Dendritic cell treated with granulocyte-macrophage colony-stimulating factor and Interleukin-4, amounts not matched to agents 40 ng/mL and 50 ng/mL, for 4 days (primary cell): ENCODE data around the gene AFMID.
A peak's percentile ranks its signal among the peaks of the same experiment; 100 is the strongest.
"Not testable (repeated sequence)": the region's sequence is repeated elsewhere in the genome, so short reads cannot be mapped to it uniquely, and the experiment has no call there.

ENCODE experiments used
- H3K27ac Mint-ChIP-seq: one replicate; pipeline ENCODE4 v1.8.0; 2022; ENCODE audit warnings: mild to moderate bottlenecking, mixed read lengths
- H3K27me3 Mint-ChIP-seq: one replicate; pipeline ENCODE4 v1.8.0; 2022; ENCODE audit warnings: mild to moderate bottlenecking, mixed read lengths
- H3K36me3 Mint-ChIP-seq: one replicate; pipeline ENCODE4 v1.8.0; 2022; ENCODE audit warnings: low read depth, mixed read lengths
- H3K4me1 Mint-ChIP-seq: one replicate; pipeline ENCODE4 v1.8.0; 2022; ENCODE audit warnings: low read depth, mixed read lengths
- H3K4me3 Mint-ChIP-seq: one replicate; pipeline ENCODE4 v1.8.0; 2022; ENCODE audit warnings: mild to moderate bottlenecking, moderate library complexity, mixed read lengths
- H3K9me3 Mint-ChIP-seq: one replicate; pipeline ENCODE4 v1.8.0; 2022; ENCODE audit warnings: mixed read lengths
- intact Hi-C: fragments of 100-400 bp; cut with micrococcal nuclease; formaldehyde crosslinking; loops from one replicate; pipeline ENCODE4 v1.15.0; 2022

AFMID gene

DNA sequence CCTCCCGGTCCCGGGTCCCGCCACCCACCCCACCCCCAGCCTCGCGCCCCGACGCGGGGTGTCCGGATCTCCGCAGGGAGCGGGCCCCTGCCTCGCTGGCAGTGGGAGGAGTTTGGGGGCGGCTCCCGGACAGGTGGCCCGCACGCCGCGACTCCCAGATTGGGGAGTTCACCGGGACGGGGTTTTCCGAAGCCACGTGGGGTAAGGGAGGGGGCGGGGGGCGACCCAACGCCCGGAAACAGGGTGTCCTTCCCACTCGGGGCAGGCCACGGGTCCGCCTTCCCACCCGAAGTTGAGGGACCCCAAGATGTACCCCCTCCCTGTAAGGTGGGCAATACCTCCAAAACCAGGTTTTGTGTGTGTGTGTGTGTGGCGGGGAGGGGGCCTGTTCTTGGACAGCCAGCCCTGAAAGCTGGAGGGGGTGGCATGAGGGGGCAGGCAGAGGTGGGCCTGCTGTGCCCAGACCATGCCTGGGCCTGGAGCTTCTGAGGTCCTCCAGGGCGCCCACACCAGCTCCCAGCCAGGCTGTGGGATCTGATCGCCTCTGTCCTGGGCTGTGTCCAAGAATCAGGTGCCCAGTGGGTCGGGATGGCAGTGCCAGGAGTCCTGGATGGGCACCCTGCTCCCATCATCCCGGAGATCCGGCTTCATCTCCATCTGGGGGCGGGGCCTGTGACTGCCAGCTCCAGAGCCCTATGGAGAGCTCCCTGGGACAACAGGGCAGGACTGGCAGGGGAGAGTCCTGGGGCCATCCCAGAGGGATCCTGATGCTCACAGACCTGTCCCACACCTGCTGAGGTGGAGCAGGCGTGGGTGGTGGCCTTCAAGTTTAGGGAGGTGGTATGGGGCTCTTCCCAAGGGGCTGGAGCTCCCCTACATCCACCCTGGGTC lies 18.0 kb upstream of the AFMID start:
- Mint-ChIP-seq H3K4me1 (peaks cover 49% of the 10 kb centered on the region), H3K27me3 (peaks cover 6% of the 10 kb centered on the region), H3K27ac (peak overlapping the region; percentile 97), H3K36me3 (peaks cover 55% of the 10 kb centered on the region), H3K9me3 (no peaks in the 10 kb centered on the region), H3K4me3 (peak overlapping the region; percentile 87)
- intact Hi-C loops: no loop called here

DNA sequence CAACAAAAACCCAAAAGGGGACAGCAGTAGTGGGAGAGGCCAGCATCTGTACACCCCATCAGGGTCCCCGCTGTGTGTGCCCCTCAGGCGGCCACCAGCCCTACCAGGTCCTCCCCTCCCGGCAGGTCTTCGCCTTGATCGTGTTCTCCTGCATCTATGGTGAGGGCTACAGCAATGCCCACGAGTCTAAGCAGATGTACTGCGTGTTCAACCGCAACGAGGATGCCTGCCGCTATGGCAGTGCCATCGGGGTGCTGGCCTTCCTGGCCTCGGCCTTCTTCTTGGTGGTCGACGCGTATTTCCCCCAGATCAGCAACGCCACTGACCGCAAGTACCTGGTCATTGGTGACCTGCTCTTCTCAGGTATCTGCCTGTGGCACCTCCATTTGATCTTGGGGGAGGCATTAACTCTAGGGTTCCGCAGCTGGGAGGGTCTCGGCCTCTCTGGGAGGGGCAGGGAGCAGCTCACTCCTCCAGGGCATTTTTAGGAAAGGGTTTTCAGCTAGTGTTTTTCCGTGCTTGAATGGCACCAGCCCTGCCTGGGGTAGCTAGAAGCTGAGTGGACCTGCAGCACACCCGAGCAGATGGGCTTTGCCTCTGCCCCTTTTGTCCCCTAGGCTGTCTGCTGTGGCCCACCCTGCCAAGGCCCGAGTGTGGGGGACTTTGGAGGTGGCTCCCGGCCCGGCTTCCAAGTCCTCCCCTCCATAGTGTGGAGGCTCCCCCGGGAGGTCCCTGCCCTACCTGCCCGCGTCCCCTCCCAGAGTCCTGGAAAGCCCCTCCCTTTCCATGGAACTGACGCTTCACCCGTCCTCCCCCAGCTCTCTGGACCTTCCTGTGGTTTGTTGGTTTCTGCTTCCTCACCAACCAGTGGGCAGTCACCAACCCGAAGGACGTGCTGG lies 16.2 kb upstream of the AFMID start:
- peaks cover 4% of the 10 kb centered on the region for H3K27me3 Mint-ChIP-seq
- H3K4me3 Mint-ChIP-seq: peak overlapping the region; percentile 87
- H3K9me3 Mint-ChIP-seq: no peaks in the 10 kb centered on the region
- intact Hi-C loops: loop anchor here (5.0 kb wide), 1 partner anchor 39 kb away; the partner anchor contains the start of gene TMC8
- H3K36me3 Mint-ChIP-seq: peaks cover 73% of the 10 kb centered on the region
- H3K27ac Mint-ChIP-seq: peak overlapping the region; percentile 97
- peaks cover 64% of the 10 kb centered on the region for H3K4me1 Mint-ChIP-seq

DNA sequence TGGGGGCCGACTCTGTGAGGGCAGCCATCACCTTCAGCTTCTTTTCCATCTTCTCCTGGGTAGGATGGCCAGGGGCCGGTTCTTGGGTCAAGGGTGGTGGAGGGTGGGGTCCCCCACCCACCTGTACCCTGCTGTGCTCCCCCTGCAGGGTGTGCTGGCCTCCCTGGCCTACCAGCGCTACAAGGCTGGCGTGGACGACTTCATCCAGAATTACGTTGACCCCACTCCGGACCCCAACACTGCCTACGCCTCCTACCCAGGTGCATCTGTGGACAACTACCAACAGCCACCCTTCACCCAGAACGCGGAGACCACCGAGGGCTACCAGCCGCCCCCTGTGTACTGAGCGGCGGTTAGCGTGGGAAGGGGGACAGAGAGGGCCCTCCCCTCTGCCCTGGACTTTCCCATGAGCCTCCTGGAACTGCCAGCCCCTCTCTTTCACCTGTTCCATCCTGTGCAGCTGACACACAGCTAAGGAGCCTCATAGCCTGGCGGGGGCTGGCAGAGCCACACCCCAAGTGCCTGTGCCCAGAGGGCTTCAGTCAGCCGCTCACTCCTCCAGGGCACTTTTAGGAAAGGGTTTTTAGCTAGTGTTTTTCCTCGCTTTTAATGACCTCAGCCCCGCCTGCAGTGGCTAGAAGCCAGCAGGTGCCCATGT lies 15.4 kb upstream of the AFMID start:
- Mint-ChIP-seq H3K4me3 (peak overlapping the region; percentile 87), H3K4me1 (peaks cover 72% of the 10 kb centered on the region), H3K36me3 (peaks cover 81% of the 10 kb centered on the region), H3K27ac (peak overlapping the region; percentile 97)
- not testable (repeated sequence) for H3K27me3 Mint-ChIP-seq, H3K9me3 Mint-ChIP-seq
- intact Hi-C loops: loop anchor here (5.0 kb wide), 1 partner anchor 39 kb away; the partner anchor contains the start of gene TMC8

DNA sequence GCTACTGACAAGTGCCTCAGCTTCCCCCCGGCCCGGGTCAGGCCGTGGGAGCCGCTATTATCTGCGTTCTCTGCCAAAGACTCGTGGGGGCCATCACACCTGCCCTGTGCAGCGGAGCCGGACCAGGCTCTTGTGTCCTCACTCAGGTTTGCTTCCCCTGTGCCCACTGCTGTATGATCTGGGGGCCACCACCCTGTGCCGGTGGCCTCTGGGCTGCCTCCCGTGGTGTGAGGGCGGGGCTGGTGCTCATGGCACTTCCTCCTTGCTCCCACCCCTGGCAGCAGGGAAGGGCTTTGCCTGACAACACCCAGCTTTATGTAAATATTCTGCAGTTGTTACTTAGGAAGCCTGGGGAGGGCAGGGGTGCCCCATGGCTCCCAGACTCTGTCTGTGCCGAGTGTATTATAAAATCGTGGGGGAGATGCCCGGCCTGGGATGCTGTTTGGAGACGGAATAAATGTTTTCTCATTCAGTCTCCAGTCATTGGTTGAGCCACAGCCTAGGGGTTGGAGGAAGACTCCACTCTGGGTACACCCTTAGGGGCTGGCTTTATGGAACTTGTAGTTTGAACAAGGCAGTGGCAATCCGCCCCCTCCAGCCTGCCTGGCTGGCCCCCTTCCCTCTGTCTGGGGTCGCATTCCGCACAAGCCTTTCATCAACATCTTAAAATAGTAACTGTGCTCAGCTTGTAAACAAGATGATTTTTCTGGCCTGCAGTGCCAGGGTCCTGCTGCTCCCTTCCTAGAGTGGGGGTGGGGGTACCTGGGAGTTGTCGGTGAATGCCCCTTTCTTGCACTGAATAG lies 14.7 kb upstream of the AFMID start:
- no peaks in the 10 kb centered on the region for H3K27me3 Mint-ChIP-seq
- peak overlapping the region; percentile 87 for H3K4me3 Mint-ChIP-seq
- peak overlapping the region; percentile 97 for H3K27ac Mint-ChIP-seq
- H3K4me1 Mint-ChIP-seq: peaks cover 77% of the 10 kb centered on the region
- H3K36me3 Mint-ChIP-seq: peaks cover 84% of the 10 kb centered on the region
- intact Hi-C loops: loop anchor here (5.0 kb wide), 1 partner anchor 40 kb away; the partner anchor contains the start of gene TMC8
- H3K9me3 Mint-ChIP-seq: no peaks in the 10 kb centered on the region

DNA sequence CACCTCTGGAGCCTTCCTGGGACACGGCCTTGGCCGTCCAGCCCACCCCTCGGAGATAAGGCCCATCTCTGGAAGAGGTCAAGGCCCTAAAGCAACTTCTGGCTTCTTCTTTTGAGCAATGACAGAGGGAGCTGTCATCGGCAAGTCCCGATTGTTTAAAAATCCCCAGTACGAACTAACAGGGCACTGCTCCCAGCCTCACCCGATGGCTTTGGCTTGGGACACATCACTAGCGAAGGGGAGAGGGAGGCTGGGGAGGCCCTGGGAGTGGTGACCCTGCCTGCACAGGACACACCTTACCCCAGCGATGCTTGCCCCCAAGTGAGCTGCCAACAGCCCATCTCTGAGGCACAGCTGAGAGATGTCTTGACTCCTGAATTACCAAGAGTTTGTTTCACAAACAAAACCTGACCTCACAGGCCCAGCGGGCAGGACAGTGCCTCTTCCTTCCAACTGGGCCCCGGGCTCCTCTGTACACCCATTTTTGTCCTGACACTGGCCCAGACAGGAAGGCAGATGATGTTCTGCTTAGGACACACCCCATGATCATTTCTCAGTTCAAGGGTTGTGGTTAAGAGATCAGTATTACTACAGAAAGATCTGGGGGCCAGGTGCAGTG lies 14.0 kb upstream of the AFMID start:
- peak overlapping the region; percentile 87 for H3K4me3 Mint-ChIP-seq
- no peaks in the 10 kb centered on the region for H3K9me3 Mint-ChIP-seq
- H3K27ac Mint-ChIP-seq: peak overlapping the region; percentile 97
- intact Hi-C loops: loop anchor here (5.0 kb wide), 1 partner anchor 41 kb away; the partner anchor contains the start of gene TMC8
- H3K4me1 Mint-ChIP-seq: peaks cover 78% of the 10 kb centered on the region
- no peaks in the 10 kb centered on the region for H3K27me3 Mint-ChIP-seq
- peaks cover 84% of the 10 kb centered on the region for H3K36me3 Mint-ChIP-seq

DNA sequence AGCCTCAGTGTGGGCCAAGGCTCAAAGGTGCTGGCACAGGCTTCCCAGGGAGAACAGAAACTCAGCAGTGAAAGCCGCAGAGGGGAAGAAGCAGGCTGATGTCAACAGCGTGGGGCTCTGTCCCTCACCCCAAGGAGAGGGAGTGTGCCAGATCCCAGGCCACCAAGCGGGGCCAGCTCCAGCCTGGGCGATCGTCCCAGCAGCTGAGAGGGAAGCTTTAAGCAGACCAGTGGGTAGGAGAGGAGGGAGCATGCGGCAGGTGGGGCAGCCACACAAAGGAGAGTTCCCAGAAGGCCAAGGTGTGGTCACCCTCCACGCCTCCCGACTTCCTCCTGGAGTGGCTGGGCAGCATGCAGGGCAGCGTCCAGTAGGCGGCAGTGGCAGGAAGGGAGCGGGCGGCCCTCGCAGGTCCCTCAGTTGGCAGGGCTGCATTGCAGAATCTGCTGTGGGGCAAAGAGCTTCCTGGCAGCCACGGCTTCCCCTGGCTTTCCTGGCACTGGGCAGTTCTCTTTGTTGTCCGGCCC lies 12.8 kb upstream of the AFMID start:
- peak overlapping the region; percentile 97 for H3K27ac Mint-ChIP-seq
- peak overlapping the region; percentile 87 for H3K4me3 Mint-ChIP-seq
- peaks cover 76% of the 10 kb centered on the region for H3K36me3 Mint-ChIP-seq
- H3K9me3 Mint-ChIP-seq: no peaks in the 10 kb centered on the region
- intact Hi-C loops: loop anchor here (1.0 to 5.0 kb wide), 2 partner anchors 30 to 42 kb away; partner anchors contain the start of gene TMC8
- H3K4me1 Mint-ChIP-seq: peaks cover 90% of the 10 kb centered on the region
- no peaks in the 10 kb centered on the region for H3K27me3 Mint-ChIP-seq

DNA sequence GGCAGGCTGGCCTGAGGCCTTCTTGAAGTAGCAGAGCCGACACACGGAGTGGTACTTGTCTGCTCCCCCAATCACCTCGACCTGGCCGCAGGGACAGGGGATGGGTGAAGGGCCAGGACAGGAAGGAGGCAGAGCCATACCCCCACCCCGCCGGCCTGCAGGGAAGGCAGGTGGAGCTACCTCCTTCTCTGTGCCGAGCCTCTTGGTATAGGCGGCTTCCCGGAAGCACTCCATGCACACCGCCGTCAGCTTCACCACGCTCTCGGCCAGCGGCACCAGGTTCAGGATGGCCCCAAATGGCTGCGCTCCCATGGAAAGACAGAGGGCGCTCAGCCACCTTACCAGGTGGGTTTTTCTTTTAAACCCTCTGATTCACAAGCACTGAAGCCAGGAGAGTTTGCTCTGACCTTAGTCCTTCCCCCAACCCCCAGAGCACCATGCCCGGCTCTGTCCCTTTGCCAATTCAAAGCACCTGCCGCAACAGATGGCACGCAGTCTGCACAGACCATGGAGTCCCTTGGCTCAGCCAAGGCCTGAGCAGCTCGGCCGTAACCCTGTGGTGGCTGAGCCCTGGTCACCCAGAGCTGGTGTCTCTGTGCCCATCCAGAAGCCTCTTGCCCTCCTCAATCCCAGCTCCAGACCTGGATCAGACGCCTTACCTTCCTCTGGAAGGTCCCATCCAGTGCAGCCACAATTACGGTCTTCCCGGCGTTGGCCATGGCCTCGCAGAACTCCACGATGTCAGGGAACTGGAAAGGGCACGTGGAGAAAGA lies 12.1 kb upstream of the AFMID start:
- peaks cover 70% of the 10 kb centered on the region for H3K36me3 Mint-ChIP-seq
- H3K4me3 Mint-ChIP-seq: peak overlapping the region; percentile 87
- no peaks in the 10 kb centered on the region for H3K27me3 Mint-ChIP-seq
- H3K27ac Mint-ChIP-seq: peak overlapping the region; percentile 97
- intact Hi-C loops: loop anchor here (1.0 to 5.0 kb wide), 3 partner anchors 31 to 63 kb away; partner anchors contain the start of gene TMC8
- H3K9me3 Mint-ChIP-seq: no peaks in the 10 kb centered on the region
- peaks cover 90% of the 10 kb centered on the region for H3K4me1 Mint-ChIP-seq

DNA sequence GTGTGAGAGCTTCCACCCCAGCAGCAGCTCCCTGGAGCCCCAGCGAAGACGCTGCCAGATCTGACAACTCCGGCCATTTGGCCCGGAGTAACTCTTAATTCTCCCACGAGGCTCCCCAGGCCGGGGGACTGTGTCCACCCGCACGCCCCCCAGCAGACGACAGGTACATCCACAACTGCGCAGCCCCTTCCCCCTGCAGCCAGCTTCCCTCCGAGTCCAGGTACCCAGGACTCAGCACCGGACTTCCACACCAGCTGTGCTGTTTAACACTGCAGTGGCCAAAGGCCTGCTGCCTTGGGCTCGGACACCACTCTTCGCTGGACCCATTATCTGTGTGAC lies 11.6 kb upstream of the AFMID start:
- intact Hi-C loops: loop anchor here (5.0 kb wide), 1 partner anchor 63 kb away; no protein-coding TSS in a partner anchor
- Mint-ChIP-seq H3K9me3 (no peaks in the 10 kb centered on the region), H3K36me3 (peaks cover 64% of the 10 kb centered on the region), H3K27me3 (no peaks in the 10 kb centered on the region), H3K27ac (peak overlapping the region; percentile 97), H3K4me3 (peak overlapping the region; percentile 10), H3K4me1 (peaks cover 90% of the 10 kb centered on the region)

DNA sequence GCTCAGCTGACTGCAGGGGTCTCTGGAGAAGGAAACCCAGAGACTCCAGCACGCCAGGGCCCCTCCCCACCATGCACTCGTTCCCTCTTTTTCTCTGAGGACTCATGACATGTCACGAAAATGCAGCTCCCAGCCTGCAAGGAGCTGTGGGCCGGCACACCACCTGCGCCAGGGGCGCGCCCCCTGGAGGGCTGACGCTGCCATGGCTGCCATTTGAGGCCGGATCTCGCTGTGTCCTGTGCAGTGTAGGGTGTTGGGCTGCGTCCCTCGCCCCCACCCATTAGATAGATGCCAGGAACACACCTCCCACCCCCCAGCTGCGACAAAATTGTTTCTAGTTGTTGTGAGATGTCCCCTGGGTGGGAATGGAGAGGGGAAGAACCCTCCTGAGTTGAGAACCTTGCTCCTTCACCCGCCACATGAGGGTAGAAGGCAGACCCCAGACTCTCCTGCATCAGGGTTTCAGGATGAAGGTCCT lies 10.6 kb upstream of the AFMID start:
- H3K36me3 Mint-ChIP-seq: peaks cover 54% of the 10 kb centered on the region
- peak overlapping the region; percentile 97 for H3K27ac Mint-ChIP-seq
- peaks cover 82% of the 10 kb centered on the region for H3K4me1 Mint-ChIP-seq
- no peaks in the 10 kb centered on the region for H3K9me3 Mint-ChIP-seq
- H3K27me3 Mint-ChIP-seq: no peaks in the 10 kb centered on the region
- H3K4me3 Mint-ChIP-seq: no peak overlapping the region
- intact Hi-C loops: loop anchor here (5.0 kb wide), 1 partner anchor 64 kb away; no protein-coding TSS in a partner anchor

DNA sequence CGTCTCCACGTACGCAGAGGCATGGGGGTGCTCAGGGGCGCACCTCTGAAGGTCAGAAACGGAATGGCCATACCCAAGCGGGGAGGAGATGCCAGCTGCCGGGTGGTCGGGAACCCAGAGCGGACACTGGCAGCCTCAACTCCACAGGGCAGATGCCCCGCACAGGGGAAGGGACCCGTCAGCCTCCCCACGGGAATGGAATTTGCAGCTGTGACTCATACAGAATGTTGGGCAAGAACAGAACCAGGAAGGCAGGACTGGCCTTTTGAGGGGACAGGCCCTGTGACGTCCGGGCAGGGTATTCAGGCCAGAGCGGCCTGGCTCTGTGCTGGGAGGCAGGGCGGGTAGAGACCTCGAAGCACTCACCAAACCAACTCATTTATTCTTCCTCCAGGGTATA lies 7.8 kb upstream of the AFMID start:
- H3K4me3 Mint-ChIP-seq: no peak overlapping the region
- peak overlapping the region; percentile 67 for H3K27ac Mint-ChIP-seq
- peaks cover 54% of the 10 kb centered on the region for H3K4me1 Mint-ChIP-seq
- H3K36me3 Mint-ChIP-seq: peaks cover 27% of the 10 kb centered on the region
- H3K27me3 Mint-ChIP-seq: no peaks in the 10 kb centered on the region
- intact Hi-C loops: loop anchor here (5.0 kb wide), 1 partner anchor 67 kb away; no protein-coding TSS in a partner anchor
- H3K9me3 Mint-ChIP-seq: no peaks in the 10 kb centered on the region

DNA sequence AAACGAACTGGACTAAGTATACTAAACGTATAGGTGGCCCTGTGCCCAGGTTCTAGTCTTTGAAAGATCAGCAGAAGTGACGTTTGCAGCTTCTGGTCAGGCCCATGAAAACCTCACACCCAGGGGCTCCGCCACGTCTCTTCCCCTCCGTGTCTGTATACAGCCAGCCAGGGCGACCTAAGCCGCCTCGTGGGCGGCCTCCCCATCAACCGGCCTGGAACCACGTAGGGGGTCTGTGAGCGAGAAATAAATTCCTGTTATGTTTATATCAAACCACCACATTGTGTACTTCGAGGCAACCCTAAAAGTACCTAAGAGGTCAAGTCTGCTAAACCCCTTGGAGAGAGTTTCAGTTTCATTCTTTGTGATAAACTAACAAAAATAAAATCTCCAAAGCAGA lies 7.1 kb upstream of the AFMID start:
- no peak overlapping the region for H3K4me3 Mint-ChIP-seq
- H3K4me1 Mint-ChIP-seq: peaks cover 51% of the 10 kb centered on the region
- H3K36me3 Mint-ChIP-seq: peaks cover 20% of the 10 kb centered on the region
- intact Hi-C loops: no loop called here
- no peaks in the 10 kb centered on the region for H3K9me3 Mint-ChIP-seq
- H3K27ac Mint-ChIP-seq: peak overlapping the region; percentile 67
- H3K27me3 Mint-ChIP-seq: no peaks in the 10 kb centered on the region
